HUES6 (cell line): ENCODE measurements around the gene RRP8.

Experiments
- H3K27ac ChIP-seq: 2 replicates; pipeline ENCODE4 v1.7.0; 2013; ENCODE audit warnings: low read depth, mild to moderate bottlenecking, low read length, inconsistent platforms
- H3K27me3 ChIP-seq: 2 replicates; pipeline ENCODE4 v1.6.1; 2013; ENCODE audit warnings: low read length; ENCODE audit not compliant: control insufficient read depth, insufficient read depth
- H3K36me3 ChIP-seq: 2 replicates; pipeline ENCODE4 v1.6.1; 2013; ENCODE audit warnings: low read length; ENCODE audit not compliant: control insufficient read depth, insufficient read depth
- H3K4me1 ChIP-seq: 2 replicates; pipeline ENCODE4 v1.6.1; 2013; ENCODE audit warnings: low read length; ENCODE audit not compliant: control insufficient read depth, insufficient read depth
- H3K4me3 ChIP-seq: 2 replicates; pipeline ENCODE4 v1.5.1; 2013; ENCODE audit warnings: low read depth, low read length
- H3K9ac ChIP-seq: one replicate; pipeline ENCODE4 v1.6.1; 2013; ENCODE audit warnings: mild to moderate bottlenecking, low read length
- H3K9me3 ChIP-seq: 2 replicates; pipeline ENCODE4 v1.6.1; 2013; ENCODE audit warnings: low read depth, low read length; ENCODE audit not compliant: control insufficient read depth, insufficient read depth

The RRP8 gene

DNA sequence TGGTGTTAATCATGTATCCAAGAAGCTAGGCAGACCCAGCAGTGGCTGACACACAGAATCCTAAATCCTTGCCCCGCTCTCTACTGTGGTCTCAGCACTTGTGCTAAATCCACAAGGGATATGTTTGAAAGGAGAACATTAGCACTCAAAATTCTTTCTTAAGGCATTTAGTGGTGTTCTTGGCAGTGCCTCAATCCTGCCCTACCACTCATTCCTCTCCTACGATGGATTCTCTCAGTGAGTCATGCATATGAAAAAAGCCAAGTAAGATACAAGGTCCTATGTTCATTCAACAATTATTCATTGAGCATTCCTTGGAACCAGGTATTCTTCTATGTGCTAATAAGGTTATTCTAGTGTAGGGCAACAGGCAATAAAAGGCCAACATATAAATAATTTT lies 31.2 kb downstream of the RRP8 start:
- Histone ChIP-seq H3K4me1 (peaks cover 5% of the 10 kb centered on the region), H3K36me3 (no peaks in the 10 kb centered on the region), H3K27ac (no peak overlapping the region), H3K9ac (no peak overlapping the region), H3K27me3 (peaks cover 7% of the 10 kb centered on the region; the same call in 1 of the 2 replicates), H3K9me3 (no peaks in the 10 kb centered on the region), H3K4me3 (no peak overlapping the region)

- H3K4me3 ChIP-seq, result peak overlapping the region; percentile 34; the same call in 1 of the 2 replicates
- peaks cover 7% of the 10 kb centered on the region; the same call in 1 of the 2 replicates for H3K27me3 ChIP-seq
Measured at GRCh38 chr11:6571434-6572008, 31.9 kb downstream of the RRP8 start.

GRCh38 chr11:6570691-6571427 lies 32.6 kb downstream of the RRP8 start:
- H3K27ac ChIP-seq, result no peak overlapping the region
- H3K4me3 ChIP-seq, result peak overlapping the region; percentile 34; the same call in 1 of the 2 replicates
- peaks cover 5% of the 10 kb centered on the region for H3K4me1 ChIP-seq
- no peaks in the 10 kb centered on the region for H3K36me3 ChIP-seq
- H3K27me3 ChIP-seq, result peaks cover 7% of the 10 kb centered on the region; the same call in 1 of the 2 replicates
- no peak overlapping the region for H3K9ac ChIP-seq
- no peaks in the 10 kb centered on the region for H3K9me3 ChIP-seq

More at GRCh38 chr11:6571434-6572008, 31.9 kb downstream of the RRP8 start:
- Histone ChIP-seq H3K9ac (no peak overlapping the region), H3K36me3 (no peaks in the 10 kb centered on the region), H3K9me3 (no peaks in the 10 kb centered on the region), H3K27ac (no peak overlapping the region), H3K4me1 (peaks cover 5% of the 10 kb centered on the region)

DNA sequence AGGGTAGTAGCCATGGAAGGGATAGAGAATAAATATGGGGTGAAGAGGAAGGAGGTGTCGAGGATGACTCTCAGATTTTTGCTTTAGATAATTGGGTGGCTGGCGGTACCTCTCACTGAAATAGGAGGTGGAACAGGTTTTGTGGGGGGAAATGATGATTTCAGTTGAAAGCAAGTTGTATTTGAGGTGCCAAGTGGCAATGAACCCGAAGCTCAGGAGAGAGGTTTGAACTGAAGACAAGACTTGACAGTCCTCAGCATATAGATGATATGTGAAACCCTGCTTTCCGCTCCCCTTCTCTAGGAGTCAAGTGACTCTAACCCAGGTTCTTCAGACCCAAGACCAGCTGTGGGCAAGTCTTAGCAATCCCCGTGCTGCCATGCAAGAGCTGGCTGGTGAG lies 33.7 kb downstream of the RRP8 start:
- Histone ChIP-seq H3K36me3 (no peaks in the 10 kb centered on the region), H3K27ac (no peak overlapping the region), H3K9ac (no peak overlapping the region), H3K27me3 (peaks cover 7% of the 10 kb centered on the region; the same call in 1 of the 2 replicates), H3K9me3 (no peaks in the 10 kb centered on the region), H3K4me1 (peaks cover 13% of the 10 kb centered on the region), H3K4me3 (no peak overlapping the region)

DNA sequence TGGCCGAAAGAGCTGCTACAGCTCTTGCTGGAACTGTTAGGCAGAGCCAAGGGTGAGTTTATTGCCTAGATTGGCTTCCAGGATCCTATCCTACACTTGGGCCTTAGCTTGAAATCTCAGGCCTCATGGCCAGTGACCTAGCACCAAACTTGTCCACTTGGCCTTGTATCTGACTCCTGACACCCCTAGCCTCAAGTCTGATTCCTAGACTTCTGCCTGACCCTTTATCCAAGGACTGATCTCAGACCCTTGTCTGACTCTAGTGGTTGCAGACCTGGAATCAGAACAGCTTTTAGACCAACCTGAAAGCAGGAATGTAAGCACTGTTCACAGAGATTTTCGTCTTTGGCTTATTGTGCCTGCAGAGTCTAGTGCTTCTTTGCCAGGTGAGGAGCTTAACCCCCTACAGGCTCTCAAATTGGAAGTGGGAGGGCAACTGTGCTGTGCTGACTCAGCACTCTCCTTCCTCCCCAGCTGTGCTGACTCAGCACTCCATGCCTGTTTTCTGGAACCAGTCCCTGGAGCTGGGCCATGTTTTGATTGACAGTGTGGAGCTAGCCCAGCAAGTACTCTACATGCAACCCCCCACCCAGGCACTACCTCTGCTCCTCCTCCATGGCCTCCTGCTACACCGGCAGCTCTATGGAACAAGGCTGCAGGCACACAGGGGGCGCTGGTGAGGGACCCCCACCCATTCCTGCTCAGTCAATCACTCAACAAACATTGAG lies 35.1 kb downstream of the RRP8 start:
- no peak overlapping the region for H3K27ac ChIP-seq
- H3K27me3 ChIP-seq, result peaks cover 7% of the 10 kb centered on the region; the same call in 1 of the 2 replicates
- H3K4me1 ChIP-seq, result peaks cover 22% of the 10 kb centered on the region
- H3K9ac ChIP-seq, result no peak overlapping the region
- H3K4me3 ChIP-seq, result no peak overlapping the region
- H3K9me3 ChIP-seq, result no peaks in the 10 kb centered on the region
- H3K36me3 ChIP-seq, result no peaks in the 10 kb centered on the region

DNA sequence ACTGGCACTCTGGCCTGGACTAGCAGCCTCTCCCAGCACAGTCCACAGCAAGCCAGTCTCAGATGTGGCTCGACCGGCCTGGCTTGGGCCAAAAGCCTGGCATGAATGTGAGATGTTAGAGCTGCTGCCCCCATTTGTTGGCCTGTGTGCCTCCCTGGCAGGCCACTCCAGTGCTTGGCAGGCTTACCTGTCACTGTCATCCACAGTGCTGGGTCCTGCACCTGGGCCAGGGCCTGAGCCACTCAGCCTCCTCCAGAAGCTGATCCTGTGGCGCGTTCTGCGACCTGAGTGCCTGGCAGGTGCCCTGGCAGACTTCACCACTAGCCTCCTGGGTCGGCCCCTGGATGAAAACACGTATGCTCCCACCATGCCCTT lies 36.1 kb downstream of the RRP8 start:
- Histone ChIP-seq H3K4me3 (no peak overlapping the region), H3K9me3 (no peaks in the 10 kb centered on the region), H3K4me1 (peaks cover 30% of the 10 kb centered on the region), H3K9ac (no peak overlapping the region), H3K27me3 (peaks cover 7% of the 10 kb centered on the region; the same call in 1 of the 2 replicates), H3K27ac (no peak overlapping the region), H3K36me3 (no peaks in the 10 kb centered on the region)

DNA sequence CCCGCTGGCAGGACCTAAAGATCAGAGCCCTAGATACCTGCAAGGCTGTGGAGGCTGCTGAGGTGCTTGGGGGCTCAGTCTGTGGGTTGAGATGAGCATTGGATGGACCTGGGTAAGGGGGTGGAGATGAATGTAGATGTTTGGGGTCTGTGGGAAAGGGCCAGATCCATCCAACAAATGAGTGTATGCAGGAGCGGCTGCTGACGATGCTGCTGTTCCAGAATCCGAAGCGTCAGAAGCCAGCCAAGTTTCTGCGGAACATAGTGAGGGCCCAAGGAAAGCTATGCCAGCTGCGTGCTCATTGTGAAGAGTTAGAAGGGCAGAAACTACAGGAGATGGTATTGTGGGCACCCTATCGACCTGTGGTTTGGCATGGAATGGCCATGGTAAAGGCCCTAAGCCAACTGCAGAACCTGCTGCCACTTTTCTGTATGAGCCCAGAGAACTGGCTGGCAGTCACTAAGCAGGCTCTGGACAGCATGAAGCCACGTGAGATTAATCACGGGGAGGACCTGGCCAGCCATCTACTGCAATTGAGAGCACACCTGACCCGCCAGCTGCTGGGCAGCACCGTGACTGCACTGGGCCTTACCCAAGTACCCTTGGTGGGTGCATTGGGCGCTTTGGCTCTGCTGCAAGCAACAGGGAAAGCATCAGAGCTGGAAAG lies 36.6 kb downstream of the RRP8 start:
- H3K27ac ChIP-seq, result no peak overlapping the region
- H3K27me3 ChIP-seq, result peaks cover 7% of the 10 kb centered on the region; the same call in 1 of the 2 replicates
- peaks cover 30% of the 10 kb centered on the region for H3K4me1 ChIP-seq
- no peaks in the 10 kb centered on the region for H3K9me3 ChIP-seq
- no peak overlapping the region for H3K4me3 ChIP-seq
- H3K9ac ChIP-seq, result no peak overlapping the region
- no peaks in the 10 kb centered on the region for H3K36me3 ChIP-seq

DNA sequence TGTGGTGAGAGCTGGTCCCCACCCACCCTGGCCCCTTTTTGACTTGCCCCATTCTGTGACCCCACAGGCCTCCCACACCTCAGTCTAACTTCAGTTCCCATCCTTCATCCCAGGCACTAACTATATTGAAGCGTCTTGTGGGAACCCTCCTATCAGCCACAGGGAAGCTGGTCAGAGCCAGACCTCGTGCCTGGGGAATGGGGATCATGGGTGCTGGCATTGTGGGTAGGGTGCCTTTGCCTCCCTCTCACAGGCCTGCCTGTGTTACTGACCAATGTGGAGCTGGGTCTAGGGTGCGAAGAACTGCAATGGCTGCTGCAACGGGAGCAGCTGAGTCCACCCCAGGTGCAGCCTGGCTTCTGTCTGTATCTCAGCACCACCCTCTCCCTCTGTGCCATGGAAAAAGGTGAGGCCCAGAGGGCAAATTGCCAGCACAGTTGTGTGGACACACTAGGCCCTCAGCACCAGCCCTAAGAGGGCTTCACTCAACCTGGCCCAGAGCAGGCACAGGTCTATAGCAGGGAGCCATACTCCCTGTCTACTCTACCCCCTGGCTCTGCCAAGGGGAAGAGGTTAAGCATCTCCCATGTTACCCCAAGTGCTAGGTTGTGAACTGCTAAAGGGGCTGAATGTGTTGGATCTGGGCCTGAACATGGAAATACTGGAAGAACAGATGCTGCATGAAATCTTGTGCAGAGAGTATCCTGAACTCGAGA lies 37.3 kb downstream of the RRP8 start:
- H3K27me3 ChIP-seq, result peaks cover 4% of the 10 kb centered on the region; the same call in 1 of the 2 replicates
- no peak overlapping the region for H3K27ac ChIP-seq
- peaks cover 30% of the 10 kb centered on the region for H3K4me1 ChIP-seq
- no peak overlapping the region for H3K9ac ChIP-seq
- no peaks in the 10 kb centered on the region; the same call in 1 of the 2 replicates for H3K36me3 ChIP-seq
- H3K4me3 ChIP-seq, result no peak overlapping the region
- no peaks in the 10 kb centered on the region for H3K9me3 ChIP-seq

DNA sequence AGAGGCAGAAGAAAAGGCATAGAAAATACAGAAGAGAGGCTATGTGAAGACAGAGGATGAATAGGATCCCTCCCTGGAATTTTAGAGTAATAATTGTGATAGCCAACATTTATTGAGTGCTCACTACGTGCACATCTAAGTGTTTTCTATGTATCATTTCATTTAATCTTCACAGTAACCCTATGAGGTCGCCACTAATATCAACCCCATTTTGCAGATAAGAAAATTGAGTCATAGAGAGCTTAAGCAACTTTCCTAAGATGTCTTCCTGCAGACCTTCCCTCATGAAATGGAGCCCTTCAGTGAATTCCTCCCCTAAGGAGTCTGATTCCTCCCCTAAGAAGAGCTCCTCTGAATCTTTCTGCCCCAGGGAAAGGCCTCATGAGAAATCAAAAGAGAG lies 38.1 kb downstream of the RRP8 start:
- H3K9ac ChIP-seq, result no peak overlapping the region
- no peaks in the 10 kb centered on the region for H3K9me3 ChIP-seq
- H3K36me3 ChIP-seq, result no peaks in the 10 kb centered on the region; the same call in 1 of the 2 replicates
- H3K27ac ChIP-seq, result no peak overlapping the region
- H3K4me1 ChIP-seq, result peaks cover 30% of the 10 kb centered on the region
- H3K4me3 ChIP-seq, result no peak overlapping the region
- H3K27me3 ChIP-seq, result peaks cover 1% of the 10 kb centered on the region; the same call in 1 of the 2 replicates

DNA sequence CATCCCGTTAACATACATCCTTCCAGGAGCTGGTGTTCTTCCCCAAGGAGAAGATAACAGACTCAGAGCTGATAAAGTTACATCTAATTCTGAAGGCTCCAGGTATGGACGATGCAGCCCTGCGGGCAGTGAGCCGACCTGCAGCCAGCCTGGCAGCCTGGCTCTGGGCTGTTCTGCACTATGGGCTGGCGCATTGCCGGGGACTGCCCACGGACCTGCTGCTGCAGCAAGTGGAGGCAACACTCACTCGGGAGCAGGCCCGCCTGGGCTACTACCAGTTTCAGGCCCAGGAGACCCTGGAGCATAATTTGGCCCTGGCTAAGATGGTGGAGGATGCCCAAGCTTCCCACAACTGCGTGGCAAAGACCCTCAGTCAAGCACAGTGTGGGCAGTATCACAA lies 39.7 kb downstream of the RRP8 start:
- Histone ChIP-seq H3K9ac (no peak overlapping the region), H3K4me1 (peaks cover 30% of the 10 kb centered on the region), H3K27me3 (no peaks in the 10 kb centered on the region), H3K27ac (no peak overlapping the region), H3K36me3 (no peaks in the 10 kb centered on the region; the same call in 1 of the 2 replicates), H3K9me3 (no peaks in the 10 kb centered on the region), H3K4me3 (no peak overlapping the region)
